DMS153 treated with DMSO at 0.1 percent for 48 hours (cell line): ENCODE measurements around the gene STXBP1.
"Not testable (repeated sequence)": the region's sequence is repeated elsewhere in the genome, so short reads cannot be mapped to it uniquely, and the experiment has no call there.

Experiments
- DNase-seq: peaks from one replicate; lab custom pipeline; 2025; ENCODE audit not compliant: unreplicated experiment; lab: John Stamatoyannopoulos, UW

The STXBP1 gene

GRCh38 chr9:127577194-127577593 lies 34.9 kb upstream of the STXBP1 start:
- not testable (repeated sequence) for DNase-seq

DNA sequence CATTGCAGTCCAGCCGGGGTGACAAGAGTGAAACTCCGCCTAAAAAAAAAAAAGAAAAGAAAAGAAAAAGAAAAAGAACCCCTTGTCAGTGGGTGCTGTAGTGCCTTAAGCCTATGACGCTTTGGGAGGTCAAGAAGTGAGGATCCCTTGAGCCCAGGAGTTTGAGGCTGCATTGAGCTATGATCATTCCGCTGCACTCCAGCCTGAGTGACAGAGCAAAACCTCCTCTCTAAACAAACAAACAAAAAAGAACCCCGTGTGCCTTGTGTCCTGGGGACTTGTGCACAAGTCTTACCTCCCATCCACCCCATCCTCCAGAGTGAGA lies 33.5 kb upstream of the STXBP1 start:
- DNase-seq, result no peak

GRCh38 chr9:127578952-127579853 lies 32.9 kb upstream of the STXBP1 start:
- peak; percentile 88 for DNase-seq

DNA sequence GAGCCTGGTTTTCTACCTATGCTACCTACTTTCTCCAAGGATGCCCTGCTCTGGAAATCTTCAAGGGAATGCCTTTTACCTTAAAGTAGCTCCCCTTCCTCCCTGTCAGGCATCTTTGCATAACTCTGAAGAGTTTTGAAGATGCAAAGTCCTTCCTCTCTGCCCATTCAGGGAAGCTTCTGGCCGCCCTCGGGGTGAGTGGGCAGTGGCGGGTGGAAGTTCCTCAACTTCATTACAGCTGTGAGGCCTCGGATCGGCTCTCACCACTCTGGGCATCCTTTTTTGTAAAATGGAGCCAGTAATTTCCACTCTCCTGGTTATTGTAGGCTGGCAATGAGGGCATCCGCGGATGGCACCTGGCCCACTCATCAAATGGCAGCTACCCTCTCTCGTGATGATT lies 31.7 kb upstream of the STXBP1 start:
- no peak for DNase-seq

- no peak for DNase-seq
These were observed 31.1 kb upstream of the STXBP1 start for GRCh38 chr9:127580879-127581475.

DNA sequence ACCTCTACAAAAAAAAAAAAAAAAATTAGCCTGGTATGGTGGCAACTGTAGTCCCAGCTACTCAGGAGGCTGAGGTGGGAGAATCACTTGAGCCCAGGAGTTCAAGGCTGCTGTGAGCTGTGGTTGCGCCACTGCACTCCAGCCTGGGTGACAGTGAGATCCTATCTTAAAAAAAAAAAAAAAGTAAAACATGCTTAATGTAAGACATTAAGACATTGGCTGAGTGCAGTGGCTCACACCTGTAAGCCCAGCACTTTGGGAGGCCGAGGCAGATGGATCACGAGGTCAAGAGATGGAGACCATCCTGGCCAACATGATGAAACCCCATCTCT lies 27.6 kb upstream of the STXBP1 start:
- not testable (repeated sequence) for DNase-seq

DNA sequence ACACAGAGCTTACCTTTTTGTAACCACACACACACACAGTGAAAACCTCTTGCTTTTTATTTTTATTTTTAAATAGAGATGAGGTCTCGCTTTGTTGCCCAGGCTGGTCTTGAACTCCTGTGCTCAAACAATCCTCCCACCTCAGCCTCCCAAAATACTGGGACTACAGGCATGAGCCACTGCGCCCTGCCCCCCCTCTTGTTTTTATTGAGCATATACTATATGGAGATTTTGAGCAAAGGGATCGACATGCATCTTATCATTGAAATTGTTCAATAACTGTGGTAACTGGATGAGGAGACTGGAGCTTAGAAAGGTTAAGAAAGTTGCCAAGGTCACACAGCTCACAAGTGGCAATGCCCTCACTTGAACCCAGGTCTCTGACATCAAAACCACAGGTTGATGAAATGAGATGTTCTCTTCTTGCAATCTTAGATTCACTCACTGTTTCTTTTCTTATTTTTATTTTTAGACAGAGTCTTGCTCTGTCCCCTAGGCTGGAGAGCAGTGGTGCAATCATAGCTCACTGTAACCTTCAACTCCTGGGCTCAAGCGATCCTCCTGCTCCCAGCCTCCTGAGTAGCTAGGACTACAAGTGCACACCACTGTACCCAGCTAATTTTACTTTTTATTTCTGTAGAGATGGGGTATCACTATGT lies 26.8 kb upstream of the STXBP1 start:
- no peak for DNase-seq

GRCh38 chr9:127586096-127586495 lies 26.0 kb upstream of the STXBP1 start:
- DNase-seq, result no peak

DNA sequence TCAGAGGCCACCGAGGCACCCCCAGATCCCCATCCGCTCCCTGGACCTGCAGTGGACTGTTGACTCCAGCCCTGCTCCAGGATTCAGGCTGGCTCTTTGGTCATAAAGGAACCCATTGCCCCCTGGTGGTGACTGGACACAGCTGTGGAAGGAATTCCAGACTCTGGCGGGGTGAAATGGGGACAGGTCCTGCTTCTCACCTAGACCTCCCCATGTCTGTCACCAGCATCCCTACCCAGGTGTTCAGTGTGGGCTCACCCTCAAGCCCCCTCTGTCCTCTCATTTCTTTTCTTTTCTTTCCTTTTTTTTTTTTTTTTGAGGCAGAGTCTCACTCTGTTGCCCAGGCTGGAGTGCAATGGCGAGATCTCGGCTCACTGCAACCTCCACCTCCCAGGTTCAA lies 25.5 kb upstream of the STXBP1 start:
- DNase-seq, result peak; percentile 56

DNA sequence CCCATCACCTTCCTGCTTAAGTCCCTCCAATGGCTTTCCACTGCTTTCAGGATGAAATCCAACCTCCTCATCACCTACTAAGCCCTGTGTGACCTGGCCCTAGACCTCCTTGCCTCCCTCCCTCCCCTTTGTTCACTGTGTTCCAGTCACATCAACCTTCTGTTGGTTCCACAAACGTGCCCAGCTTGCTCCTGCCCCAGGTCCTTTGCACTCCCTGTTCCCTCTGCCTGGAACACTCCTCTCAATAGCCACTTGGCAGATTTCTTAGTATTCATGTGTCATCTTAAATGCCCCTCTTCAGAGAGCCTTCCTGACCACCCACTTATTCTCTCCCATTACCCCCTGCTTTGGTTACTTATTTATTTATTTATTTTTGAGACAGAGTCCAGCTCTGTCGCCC lies 24.1 kb upstream of the STXBP1 start:
- DNase-seq, result no peak

GRCh38 chr9:127588740-127589506 lies 23.2 kb upstream of the STXBP1 start:
- DNase-seq, result no peak

GRCh38 chr9:127589955-127590370 lies 22.1 kb upstream of the STXBP1 start:
- DNase-seq, result peak; percentile 85

DNA sequence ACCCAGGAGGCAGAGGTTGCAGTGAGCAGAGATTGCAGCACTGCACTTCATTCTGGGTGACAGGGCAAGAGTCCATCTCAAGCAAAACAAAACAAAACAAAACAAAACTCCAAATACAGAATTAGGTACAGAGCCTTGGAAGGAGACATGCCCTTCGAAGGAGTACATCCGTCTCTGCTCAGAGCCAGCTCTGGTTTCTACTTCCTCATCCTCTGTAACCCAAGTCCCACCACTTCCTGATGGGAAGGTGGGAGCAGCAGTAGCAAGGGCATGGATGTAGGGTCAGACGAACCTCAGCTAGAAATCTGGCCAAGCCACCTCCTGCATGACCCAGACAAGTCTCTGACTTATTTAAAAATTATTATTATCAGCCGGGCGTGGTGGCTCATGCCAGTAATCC lies 16.5 kb upstream of the STXBP1 start:
- DNase-seq, result no peak

- DNase-seq, result no peak
These were observed 13.1 kb upstream of the STXBP1 start for GRCh38 chr9:127598839-127599549.

DNA sequence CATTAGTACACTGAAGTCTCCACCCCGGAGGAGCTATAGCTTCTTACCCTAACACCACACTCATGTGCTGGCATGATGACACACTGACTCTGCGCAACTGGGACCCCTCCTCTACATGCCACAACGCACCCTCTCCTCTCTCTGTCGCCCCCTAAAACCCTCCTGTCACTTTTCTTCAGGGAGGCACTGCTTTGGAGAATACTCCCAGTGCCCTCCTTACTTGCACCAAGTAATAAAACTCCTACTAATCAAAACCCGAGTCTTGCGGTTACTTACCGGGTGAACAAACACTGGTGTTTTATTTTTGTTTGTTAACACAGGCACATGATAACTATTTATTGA lies 12.6 kb upstream of the STXBP1 start:
- no peak for DNase-seq

DNA sequence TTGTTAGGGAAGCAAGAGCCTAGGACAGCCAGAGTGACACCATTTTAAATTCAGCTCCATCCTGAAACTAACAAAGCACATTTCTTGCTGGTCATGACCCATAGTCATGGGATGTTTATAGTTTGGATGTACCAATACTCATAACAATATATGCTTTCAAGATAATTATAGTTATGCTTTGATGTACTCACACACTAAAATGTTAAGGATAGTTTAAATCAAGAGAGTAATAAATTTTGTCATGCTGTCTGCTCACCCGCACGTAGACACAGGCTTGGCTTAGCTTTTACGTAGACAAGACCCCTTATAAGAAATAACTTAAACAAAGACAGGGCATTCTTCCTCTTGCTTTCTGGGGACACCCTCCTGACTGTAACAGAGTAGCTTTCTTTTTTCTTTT lies 8.9 kb upstream of the STXBP1 start:
- no peak for DNase-seq

GRCh38 chr9:127606043-127606442 lies 6.0 kb upstream of the STXBP1 start:
- DNase-seq, result no peak

DNA sequence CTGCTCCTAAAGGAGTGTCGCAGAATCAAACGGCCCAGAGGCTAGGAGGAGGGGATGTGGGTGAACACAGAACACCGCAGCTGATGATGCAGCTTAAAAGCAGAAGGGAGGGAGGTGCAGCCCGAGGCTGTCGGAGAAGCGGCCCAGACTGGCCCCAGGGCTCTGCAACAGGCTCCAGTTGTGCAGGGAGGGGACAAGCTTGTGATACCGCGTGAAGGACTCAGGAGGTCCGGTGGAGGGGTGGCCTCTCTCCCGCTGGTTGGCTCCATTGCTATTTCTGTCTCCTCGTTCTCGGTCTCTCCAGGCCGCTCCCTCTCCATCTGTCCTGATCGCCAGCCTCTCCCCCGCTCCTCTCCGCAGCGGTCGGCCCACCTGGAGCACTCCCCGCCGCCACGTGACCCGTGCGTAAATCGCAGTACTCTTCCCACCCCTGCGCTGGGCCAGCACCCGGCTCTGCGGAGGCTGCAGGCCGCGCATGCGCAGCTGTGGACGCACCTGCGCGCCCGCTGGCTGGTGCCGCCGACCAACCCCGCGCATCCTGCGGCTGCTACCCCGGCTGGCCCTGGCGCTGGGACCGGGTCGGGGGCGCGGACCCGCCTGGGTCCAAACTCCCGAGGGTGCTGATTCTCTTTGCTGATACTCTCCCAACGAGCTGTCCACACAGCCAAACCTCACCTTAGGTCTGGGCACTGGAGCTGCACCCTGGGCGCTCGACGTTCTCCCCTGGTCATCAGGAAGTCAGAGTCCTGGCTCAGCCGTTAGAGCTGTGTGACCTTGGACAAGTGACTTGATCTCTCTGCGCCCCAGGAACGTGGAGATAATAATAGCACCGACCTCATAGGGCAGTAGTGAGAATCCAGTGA lies 3.7 kb upstream of the STXBP1 start:
- peak; percentile 88 for DNase-seq

DNA sequence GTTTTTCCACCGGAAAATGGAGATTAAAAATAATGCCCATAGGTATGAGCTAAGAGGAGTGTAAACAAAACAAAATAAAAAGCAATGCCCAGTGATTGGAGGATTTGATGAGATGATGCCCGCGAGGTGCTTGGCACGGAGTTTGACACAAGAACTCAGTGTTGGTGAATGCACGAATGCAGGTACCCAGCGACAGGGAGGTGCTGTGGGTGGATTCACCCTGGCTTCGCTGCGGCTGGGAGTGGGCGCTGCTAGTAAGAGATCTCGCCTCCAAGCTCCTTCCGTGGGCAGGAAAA lies 526 bp upstream of the STXBP1 start:
- no peak for DNase-seq

- peak; percentile 34 for DNase-seq
These were observed 984 bp downstream of the STXBP1 start for GRCh38 chr9:127612939-127613582.
